ENCODE measurements around the gene FCHSD2.
A peak's percentile ranks its signal among the peaks of the same experiment; 100 is the strongest.

The FCHSD2 gene

DNA sequence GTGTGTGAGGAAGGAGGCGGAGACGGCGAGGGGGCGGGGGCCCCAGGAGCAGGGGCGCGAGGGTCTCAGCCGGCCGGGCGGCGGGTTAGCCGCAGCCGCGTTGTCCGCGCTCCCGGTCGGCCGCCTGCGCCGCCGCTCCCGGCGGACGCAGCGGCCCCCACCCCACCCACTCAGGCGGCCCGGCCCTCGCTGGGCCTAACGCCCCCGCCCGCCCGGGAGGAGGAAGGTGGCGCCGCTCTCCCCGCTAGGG, at the start of gene FCHSD2:
FCHSD2 (minus strand) TSS at position 191 of the 250 bp plus-strand sequence. CDS start 441 bp downstream, outside the sequence.
- DNase-seq (ENCODE audit: low spot score) = no peak

DNA sequence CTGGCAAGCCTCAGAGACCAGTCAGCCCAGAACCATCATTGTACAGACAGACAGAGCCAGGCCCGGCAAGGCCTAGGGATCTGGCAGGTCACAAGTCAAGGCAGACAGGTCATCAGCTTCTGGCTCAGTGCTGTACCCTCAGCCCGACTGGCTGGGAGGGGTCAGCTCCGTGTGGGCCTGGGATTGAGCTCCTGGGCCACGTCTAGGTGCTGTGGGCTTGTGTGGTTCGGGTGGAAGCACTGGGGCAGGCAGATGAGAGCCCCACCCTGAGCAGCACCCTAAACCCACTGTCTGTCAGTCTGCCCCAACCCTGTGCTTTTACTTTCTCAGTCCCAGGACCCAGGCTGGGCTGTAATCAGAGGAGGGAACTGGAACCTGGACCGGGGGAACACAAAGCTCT, 49.0 kb upstream of the FCHSD2 start:
- no peak for DNase-seq (ENCODE audit: low spot score)

DNA sequence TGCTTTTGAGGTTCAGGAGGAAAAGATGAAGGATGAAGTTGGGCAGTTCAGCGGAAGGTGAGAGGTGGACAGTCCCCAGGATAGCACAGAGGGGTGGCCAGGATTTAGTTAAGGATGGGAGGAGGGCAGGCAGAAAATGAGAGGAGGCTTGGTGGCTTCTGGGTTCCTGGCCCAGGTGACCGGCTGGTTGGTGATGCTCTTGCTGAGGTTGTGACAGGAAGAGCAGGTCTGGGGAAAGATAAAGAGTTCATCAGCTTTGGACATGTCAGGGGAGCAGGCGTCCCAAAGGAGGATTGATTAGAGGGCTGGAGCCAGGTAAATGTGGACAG, 48.4 kb upstream of the FCHSD2 start:
- no peak for DNase-seq (ENCODE audit: low spot score)

DNA sequence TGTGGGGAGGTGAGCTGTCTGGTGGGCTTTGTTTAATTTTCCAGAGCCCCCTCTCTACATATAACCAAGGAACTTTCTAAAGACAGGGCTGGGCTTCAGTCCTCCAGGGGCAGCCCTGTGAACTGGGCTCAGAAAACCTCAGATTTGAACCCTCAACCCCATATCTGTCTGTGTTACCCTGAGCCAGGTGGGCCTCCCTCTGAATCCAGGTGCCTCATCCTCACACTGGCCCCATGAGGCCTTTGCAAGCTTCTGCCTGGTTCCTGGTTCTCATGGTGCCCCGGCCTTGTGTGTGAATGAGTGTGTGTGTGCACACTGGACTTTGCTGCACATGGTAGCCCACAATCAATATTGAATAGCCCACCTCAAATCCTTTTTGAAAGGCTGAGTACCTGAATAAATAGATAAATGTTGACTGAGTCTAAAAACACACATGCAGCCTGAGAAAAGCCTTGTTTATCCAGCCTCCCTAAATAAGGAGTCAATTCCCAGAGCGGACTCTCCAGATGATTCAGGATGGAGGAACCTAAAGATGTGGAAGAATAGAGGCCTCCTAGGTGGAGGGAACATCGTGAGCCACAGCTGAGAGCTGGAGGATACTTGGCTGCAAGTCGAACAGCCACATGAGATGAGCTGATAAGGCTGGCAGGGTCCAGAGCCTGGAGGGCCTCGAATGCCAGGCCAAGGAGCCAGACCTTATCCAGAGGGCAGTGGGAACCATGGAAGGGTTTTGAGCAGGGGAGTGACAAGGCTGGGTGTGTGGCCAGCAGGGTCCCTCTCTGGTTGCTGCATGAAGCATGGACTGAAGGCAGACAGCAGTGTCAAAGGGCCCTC, 47.8 kb upstream of the FCHSD2 start:
- DNase-seq (ENCODE audit: low spot score) = no peak

DNA sequence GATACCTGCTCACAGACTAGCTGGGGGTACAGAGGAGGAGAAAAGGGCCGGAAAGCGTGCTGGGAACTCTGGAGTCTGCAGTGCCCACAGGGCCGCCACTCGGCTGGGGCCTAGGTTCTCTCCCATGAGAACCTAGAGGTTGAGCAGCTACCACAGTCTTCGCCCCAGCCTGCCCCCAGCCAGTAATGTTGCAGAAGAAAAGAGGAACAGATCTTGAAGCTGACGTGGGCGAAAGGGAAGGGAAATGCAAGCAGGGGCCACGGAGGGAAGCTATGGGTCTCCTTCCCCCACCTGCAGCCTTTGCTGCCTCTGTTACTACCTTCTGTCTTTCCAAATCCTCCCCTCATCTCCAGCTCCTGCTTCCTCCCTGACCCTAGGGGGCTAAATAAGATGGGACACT, 47.2 kb upstream of the FCHSD2 start:
- DNase-seq (ENCODE audit: low spot score) = no peak

DNA sequence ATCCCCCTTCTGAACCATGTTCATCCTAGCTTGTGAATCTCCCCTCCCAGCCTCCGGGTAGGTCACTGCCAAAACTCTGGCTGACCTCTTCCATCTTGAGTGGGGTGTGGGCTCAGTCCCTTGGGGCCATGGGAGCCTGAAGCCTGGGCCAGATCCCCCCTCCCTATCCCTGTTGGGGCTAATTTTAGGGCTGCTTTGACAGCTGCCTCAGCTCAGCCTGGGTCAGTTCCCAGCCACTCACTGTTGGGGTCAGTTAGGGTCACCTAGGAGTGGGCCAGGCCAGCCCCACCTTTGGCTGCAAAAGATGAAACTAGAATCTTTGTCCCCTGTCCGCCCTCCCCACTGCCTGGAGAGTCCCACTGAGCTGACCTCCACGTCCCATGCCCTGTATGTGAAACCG, 46.2 kb upstream of the FCHSD2 start:
- no peak for DNase-seq (ENCODE audit: low spot score)

DNA sequence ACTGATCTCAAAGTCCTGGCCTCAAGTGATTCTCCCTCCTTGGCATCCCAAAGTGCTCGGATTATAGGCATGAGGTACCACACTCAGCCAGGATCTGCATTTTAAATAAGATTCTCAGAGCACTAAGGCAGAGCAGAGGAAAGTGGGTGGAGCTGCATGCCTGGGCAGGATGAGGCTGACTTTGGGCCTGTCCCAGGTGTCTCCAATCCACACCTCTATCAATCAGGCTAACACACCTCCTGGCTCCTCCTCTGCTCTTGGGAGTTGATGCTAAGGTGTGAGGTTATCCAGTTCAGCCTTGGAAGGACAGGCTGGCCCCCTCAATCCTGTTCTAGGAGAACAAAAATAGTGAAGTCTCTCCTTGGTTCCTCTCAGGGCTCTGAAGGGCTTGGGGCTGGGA, 45.7 kb upstream of the FCHSD2 start:
- no peak for DNase-seq (ENCODE audit: low spot score)

DNA sequence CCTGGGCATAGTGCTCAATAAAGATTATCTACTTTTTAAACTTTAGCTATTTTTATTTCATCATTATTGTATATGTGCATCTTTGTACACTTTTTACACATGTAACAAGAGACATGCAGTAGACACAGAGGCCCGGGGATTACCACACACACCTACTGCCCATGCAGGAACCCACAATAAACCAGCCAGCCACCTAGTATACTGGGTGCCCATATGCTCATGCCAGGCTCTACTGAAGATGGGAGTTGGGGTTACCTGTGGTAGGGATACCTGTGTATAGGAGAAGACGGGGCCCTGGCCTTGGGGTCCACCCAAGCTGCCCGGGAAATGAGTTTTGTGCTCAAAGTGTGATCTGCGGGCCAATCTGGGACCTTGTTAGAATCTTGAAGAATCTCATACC, 44.8 kb upstream of the FCHSD2 start:
- DNase-seq (ENCODE audit: low spot score) = no peak

DNA sequence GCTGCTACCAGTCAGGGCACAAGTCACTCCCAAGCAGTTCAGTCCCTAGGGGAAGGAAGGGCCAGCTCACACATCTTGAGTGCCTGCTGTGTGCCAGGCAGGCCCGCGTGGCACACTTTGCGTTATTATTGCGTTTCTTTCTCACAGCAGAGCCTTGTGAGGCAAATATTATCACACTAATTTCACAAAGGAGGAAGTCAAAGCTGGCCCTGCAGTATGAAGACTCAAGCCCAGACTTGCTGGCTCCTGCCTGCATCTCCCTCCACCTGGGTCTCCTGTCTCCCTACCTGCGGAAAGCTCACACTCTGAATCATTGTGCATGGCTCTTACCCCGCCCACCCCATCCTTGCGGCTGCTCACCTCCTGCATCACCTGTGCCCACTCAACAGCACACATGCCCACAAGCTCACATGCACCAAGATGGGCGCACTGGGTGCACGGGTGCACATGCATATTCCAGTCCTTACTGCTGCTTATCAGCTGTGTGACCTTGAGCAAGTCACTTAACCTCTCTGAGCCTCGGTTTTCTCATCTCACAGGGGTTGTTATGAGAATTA, 44.3 kb upstream of the FCHSD2 start:
- no peak for DNase-seq (ENCODE audit: low spot score)

DNA sequence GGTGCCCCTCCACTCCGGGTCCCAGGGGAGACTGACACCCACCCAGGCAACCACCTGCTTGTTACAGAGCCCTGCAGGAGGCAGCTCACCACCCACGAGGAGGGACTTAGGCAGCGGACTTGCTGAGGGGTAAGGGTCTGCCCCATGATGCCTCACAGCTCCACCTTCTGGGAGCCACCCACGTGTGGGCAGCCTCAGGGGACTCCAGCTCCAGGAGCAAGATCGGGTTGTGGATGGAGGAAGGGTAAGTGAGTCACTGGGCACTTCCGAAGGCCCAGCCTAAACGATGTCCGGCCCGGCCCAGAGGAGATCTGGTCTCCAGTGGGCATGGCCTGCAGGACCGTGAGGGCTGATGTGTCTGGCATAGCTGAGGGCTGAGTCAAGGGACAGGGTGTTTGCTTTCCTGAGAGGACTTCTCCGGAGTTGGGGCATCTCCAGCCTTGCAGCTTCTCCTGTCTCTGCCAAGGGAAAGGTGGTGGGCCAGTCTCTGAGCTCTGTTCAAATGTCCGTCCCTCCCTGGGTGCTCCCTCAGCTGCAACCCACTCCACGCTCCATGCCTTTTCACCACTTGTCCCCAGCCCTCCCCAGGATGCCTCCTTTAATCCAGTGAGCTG, 43.7 kb upstream of the FCHSD2 start:
- DNase-seq (ENCODE audit: low spot score) = no peak

DNA sequence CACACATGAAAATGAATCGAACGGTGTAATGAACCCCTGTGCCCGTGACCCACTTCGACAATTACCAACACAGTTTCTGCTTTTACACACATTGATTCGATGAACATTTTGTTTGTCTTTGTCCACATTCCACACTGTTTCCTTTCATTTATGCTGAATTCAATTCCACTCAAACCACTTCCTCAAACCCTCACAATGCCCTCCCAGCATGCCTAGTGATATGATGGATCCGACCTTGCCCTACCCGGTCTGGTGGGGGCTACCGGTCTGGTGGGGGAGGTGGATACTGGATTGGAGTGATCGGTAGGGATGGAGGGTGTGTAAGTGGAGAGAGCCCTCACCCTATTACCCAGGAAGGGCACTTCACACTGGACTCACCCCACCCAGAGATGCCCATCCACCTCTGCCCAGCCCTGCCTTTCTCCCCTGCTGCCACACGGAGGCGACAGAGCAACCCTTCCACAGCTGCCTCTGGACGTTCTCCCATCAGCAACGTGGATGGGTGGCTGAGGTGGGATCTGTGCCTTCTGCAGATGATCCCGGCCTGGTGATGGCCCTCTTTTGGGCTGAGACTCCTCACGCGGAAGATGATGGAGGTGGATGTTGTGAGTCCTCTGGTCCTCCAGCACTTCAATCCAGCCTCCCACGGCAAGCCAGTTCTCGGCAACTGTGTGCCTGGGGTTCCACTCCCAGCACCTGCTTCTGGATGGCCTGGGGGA, 43.0 kb upstream of the FCHSD2 start:
- DNase-seq (ENCODE audit: low spot score) = peak; percentile 36

DNA sequence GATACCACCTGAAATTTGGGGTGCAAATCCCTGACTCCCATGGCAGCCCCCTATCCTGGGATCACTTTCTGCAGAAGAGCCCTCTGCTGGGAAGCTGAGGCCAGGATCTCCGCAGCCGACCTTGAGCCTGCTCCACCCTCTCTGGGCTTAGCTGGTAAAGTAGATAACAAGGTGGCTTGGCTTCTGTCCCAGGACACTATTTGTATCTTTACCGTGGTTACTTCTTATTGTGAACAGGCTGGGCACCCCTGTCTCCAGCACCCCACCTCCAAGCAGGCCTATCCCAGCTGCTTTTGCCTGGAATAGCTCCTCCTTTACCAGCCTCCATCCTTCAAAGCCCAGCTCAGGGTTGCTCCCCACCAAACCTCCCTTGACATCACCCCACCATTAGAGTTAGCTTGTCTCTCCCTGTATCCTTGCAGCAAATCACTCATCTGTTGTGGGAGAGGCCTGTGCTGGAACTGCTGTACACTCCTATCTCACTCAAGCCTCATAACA, 40.8 kb upstream of the FCHSD2 start:
- DNase-seq (ENCODE audit: low spot score) = no peak

DNA sequence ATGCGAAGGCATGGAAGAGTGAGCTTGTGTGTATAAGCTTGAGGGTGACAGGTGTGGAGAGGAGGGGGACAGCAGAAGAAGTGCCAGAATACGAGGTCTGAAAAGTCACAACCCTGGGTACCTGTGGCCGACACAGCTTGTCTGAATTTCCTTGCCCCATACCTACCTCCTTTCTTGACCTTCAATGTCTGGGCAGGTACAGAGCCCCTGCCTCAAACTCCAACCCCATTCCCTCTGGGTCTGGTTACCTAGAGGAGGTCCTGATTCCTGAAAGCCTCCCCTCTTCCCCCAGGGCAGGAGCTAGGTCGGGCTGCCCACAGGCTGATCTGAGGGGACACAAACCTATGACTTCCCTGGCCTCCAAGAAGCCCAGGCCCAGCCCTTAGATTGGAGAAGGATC, 36.6 kb upstream of the FCHSD2 start:
- no peak for DNase-seq (ENCODE audit: low spot score)

DNA sequence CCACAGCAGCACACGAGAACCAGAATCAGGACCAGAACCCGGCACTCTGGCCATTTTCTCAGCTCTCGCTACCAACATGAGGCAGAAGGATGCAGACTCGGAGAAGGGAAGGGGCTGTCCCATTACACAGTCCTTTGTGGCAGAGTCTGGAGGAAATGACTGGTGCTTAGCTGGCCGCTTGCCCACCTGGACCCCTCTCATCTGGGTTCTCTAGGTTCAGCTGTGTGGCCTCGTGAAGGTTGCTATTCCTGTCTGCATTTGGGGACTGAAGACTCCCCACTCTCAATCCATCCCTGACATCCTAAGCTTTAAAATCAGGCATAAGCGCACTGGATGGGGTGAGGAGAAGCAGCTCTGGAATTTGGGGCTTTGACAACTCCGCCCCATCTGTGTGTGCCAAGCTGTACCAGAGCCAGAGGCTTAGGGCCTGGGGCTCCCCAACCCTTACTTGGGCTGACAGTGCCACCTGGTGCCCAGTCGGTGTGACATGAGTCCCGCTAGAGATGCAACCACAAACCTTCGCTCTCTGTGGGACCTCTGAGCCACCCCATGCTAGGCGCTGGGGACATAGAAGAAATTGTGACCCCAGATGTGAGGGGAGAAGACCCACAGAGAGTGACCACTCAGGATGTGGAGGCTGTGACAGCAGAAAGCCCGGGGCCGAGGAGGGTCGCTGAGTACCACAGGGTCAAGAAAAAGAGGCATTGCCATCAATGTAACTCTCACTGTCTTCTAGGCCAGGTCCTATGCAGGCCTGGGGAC, 35.8 kb upstream of the FCHSD2 start:
- peak; percentile 79 for DNase-seq (ENCODE audit: low spot score)

DNA sequence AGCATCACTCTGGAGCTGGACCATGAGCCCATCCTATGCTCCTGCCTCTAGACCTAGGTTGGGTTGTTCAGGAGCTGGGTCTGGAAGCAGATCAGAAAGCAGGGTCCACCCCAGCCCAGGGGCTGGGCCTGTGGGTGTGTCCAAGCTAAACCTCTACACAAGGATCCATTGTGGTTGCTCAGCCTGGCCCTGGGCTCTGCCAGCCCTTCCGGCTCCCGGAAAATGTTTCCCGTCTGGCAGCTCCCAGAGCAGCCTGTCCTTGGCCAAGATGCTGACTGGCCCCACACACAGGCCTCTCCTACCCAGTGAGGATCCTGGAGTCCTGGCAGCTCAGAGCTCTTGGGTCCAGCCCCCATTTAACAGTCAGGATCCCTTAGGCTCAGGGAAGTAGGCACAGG, 35.3 kb upstream of the FCHSD2 start:
- no peak for DNase-seq (ENCODE audit: low spot score)

DNA sequence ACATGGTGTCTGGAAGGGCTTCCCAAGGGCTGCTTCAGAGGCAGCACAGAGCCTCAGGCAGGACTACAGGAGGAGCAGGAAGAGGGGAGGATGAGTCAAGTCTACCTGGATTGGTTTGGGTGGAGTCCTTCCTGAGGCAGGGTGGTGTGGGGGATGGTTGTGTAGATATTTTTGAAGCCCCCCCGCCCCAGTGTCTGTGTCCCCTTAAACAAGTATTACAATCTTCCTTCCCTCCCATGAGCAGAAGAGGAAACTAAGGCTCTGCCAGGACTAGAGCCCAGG, 34.7 kb upstream of the FCHSD2 start:
- DNase-seq (ENCODE audit: low spot score) = no peak

DNA sequence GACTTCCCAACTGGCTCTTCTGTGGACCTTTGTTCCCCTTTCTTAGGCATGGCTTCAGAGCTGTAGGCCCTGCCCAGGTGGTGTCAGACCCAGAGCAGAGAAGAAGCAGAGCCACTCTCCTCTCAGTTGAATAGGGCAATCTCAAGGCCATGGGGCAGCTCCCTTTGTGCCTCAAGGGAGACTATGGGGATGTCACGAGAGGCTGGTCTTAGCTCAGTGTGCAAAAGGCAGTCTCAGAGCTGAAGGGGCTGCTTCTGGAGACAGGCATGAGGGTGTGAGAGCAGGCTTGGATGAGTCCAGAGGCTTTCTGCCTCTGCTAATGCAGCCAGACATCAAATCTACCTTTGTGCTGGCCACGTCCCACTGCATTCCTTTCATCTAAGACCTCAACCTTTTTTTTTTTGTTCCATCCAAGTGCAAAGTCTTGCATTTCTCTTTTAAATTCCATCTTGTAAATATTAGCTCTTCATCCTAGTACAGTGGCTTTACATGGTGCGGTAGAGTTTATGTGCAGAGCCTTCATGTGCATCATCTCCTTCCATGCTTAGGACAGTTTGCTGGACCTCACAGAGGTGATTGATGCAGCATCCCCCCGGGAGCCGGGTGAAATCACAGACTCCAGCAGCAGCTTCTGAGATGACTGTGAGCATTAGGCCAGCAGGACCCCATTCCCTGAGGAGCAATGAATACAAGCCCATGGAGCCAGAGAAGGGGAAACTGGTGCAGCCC, 34.2 kb upstream of the FCHSD2 start:
- DNase-seq (ENCODE audit: low spot score) = no peak

DNA sequence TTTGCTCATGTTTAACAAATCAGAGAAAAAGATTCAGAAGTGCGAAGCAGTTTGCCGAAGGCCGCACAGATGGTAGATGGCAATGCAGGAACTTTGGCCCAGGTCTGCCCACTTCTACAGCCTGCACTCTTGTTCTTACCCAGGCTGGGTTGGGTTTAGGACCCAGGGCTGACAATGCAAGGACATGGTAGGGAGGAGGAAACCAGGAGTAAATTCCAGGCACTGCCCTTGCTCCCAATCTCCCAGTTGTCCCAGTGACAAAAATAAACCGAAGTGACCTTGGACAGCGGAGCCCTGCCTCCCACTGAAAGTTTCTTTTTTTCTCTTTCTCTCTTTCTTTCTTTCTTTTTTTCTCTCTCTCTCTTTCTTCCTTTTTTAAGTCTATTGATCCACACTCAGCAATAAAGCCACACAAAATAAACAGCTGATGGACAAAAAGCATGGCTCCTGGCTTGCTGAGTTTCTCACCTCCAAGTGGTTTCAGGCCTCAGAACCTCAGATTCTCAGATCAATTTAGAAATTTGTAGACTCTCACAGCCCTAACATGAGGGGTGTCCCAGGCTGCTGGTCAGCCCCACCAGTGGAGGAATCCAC, 33.5 kb upstream of the FCHSD2 start:
- DNase-seq (ENCODE audit: low spot score) = no peak

DNA sequence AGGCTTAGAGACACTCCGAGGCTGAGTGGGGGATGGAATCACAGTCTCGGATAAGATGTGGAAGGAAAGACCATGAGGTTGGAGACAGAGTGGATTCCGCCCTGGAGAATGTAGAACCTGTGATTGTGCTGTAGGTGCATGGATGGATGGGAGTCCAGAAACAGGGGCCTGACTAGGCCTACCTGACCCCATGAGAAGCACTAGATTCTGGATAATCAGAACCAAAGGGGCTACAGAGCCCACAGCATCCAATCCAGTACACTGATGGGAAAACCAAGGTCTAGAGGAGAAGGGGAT, 32.3 kb upstream of the FCHSD2 start:
- no peak for DNase-seq (ENCODE audit: low spot score)

DNA sequence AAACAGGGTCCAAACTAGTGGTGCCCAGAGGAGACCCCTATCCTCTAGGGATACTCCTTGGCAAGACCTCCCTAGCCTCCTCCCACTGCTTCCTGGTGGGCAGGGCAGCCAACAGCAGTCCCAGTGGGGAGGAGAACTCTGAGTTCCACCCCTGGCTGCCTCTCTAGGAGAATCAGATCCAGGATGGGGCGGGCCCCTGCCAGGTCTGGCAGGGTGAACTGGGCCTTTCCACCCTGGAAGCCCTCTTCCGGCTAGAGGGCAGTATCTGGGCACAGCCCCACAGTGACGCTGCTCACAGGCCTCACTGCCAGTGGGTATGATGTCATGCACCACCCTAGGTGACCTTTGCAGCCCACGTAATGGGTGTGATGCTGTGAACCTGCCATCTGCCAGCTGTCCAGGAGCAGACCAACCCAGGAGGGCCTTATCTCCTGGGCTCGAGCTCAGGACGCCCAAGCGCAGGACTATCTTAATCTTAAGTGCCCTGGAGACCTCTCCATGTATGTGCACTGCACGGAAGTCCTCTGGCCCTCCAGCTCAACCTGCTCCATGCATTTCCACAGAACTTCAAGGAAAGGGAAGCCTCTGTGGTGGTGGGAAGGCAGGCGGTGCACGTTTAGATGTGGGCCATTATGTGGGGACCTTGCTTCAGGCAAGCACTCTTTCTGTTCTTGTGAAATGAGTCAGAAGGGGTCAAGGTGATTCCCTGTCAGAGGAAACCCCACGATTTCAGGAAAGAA, 31.8 kb upstream of the FCHSD2 start:
- DNase-seq (ENCODE audit: low spot score) = no peak
